HEK293 (cell line): Measurements from ENCODE around the gene ALDH16A1.

Source experiments
- CTCF ChIA-PET: fragments of 350-600 bp; formaldehyde crosslinking; extraction: SDS; loops from one replicate; lab custom pipeline; 2021; ENCODE audit warnings: antibody characterized with exemption; lab: Yijun Ruan, JAX
- POLR2A ChIA-PET: fragments of 300-600 bp; formaldehyde crosslinking; extraction: SDS; loops from one replicate; lab custom pipeline; 2020; ENCODE audit warnings: antibody characterized with exemption, inconsistent platforms; lab: Yijun Ruan, JAX
- H3K27ac ChIP-seq: fragments of 200-500 bp; sonication (Bioruptor generic); 2 replicates; pipeline ENCODE4 v1.5.1; 2014; ENCODE audit warnings: low read depth, low read length, control low read depth, inconsistent platforms; ENCODE audit errors: extremely low read depth
- H3K36me3 ChIP-seq, 2 experiments: fragments of 200-500 bp in 1 of 2; sonication (Bioruptor generic) in 1 of 2; 1 replicate in 1 of 2; 2 replicates in 1 of 2; pipeline ENCODE4 v1.5.1; 2014 to 2017; ENCODE audit warnings: inconsistent platforms in 2 of 2, low read length in 2 of 2; ENCODE audit not compliant: control insufficient read depth in 2 of 2, insufficient read depth in 1 of 2
- H3K4me1 ChIP-seq: fragments of 200-500 bp; sonication (Bioruptor generic); 2 replicates; pipeline ENCODE4 v1.5.1; 2014; ENCODE audit warnings: mild to moderate bottlenecking, low read length, inconsistent platforms; ENCODE audit not compliant: control insufficient read depth, insufficient read depth
- H3K4me3 ChIP-seq: 2 replicates; pipeline ENCODE4 v1.5.1; 2011; ENCODE audit warnings: low read depth, mild to moderate bottlenecking, control low read depth, low read length, moderate library complexity
- H3K9me3 ChIP-seq: fragments of 200-500 bp; sonication (Bioruptor generic); 2 replicates; pipeline ENCODE4 v1.5.1; 2014; ENCODE audit warnings: low read depth, low read length, inconsistent platforms; ENCODE audit not compliant: control insufficient read depth, insufficient read depth
- GLIS1 ChIP-seq: fragments of 450-650 bp; formaldehyde crosslinking; IDR thresholded peaks from 2 replicates; pipeline ENCODE4 v1.5.1; 2016; ENCODE audit warnings: missing biosample characterization, missing genetic modification characterization
- HOXC10 ChIP-seq: sonication (generic); formaldehyde crosslinking; IDR thresholded peaks from 2 replicates; pipeline ENCODE4 v1.8.1; 2023; ENCODE audit warnings: mild to moderate bottlenecking, missing genetic modification reagents
- KLF1 ChIP-seq: fragments of 450-650 bp; formaldehyde crosslinking; IDR thresholded peaks from 2 replicates; pipeline ENCODE4 v1.5.1; 2016; ENCODE audit warnings: missing biosample characterization, missing genetic modification characterization
- KLF9 ChIP-seq: fragments of 450-650 bp; formaldehyde crosslinking; IDR thresholded peaks from 2 replicates; pipeline ENCODE4 v1.5.1; 2016; ENCODE audit warnings: missing biosample characterization, missing genetic modification characterization, low read depth
- MEIS1 ChIP-seq: sonication (generic); formaldehyde crosslinking; IDR thresholded peaks from 2 replicates; pipeline ENCODE4 v1.8.1; 2022; ENCODE audit warnings: missing genetic modification reagents, mild to moderate bottlenecking, borderline replicate concordance
- PRDM1 ChIP-seq: fragments of 450-650 bp; formaldehyde crosslinking; IDR thresholded peaks from 2 replicates; pipeline ENCODE4; 2016; ENCODE audit warnings: missing biosample characterization, missing genetic modification characterization
- PRDM10 ChIP-seq: fragments of 450-650 bp; formaldehyde crosslinking; IDR thresholded peaks from 2 replicates; pipeline ENCODE4 v1.5.1; 2016; ENCODE audit warnings: missing biosample characterization, missing genetic modification characterization
- TSHZ1 ChIP-seq: fragments of 450-650 bp; formaldehyde crosslinking; IDR thresholded peaks from 2 replicates; pipeline ENCODE4 v1.5.1; 2016; ENCODE audit warnings: missing biosample characterization, missing genetic modification characterization, borderline replicate concordance
- ZBTB17 ChIP-seq: fragments of 450-650 bp; formaldehyde crosslinking; IDR thresholded peaks from 2 replicates; pipeline ENCODE4 v1.5.1; 2016; ENCODE audit warnings: missing biosample characterization, missing genetic modification characterization
- ZBTB20 ChIP-seq: fragments of 450-650 bp; formaldehyde crosslinking; IDR thresholded peaks from 2 replicates; pipeline ENCODE4 v1.5.1; 2016; ENCODE audit warnings: missing biosample characterization, missing genetic modification characterization
- ZFP3 ChIP-seq: fragments of 450-650 bp; formaldehyde crosslinking; IDR thresholded peaks from 2 replicates; pipeline ENCODE4 v1.5.1; 2016; ENCODE audit warnings: low read depth, missing biosample characterization, missing genetic modification characterization
- ZFP41 ChIP-seq: fragments of 450-650 bp; formaldehyde crosslinking; IDR thresholded peaks from 2 replicates; pipeline ENCODE4 v1.5.1; 2016; ENCODE audit warnings: missing biosample characterization, missing genetic modification characterization, borderline replicate concordance
- ZNF132 ChIP-seq: fragments of 450-650 bp; formaldehyde crosslinking; IDR thresholded peaks from 2 replicates; pipeline ENCODE4 v1.5.1; 2017; ENCODE audit warnings: missing biosample characterization, missing genetic modification characterization, borderline replicate concordance
- ZNF133 ChIP-seq: fragments of 450-650 bp; formaldehyde crosslinking; IDR thresholded peaks from 2 replicates; pipeline ENCODE4 v1.5.1; 2016; ENCODE audit warnings: missing biosample characterization, missing genetic modification characterization
- ZNF148 ChIP-seq: fragments of 450-650 bp; formaldehyde crosslinking; IDR thresholded peaks from 2 replicates; pipeline ENCODE4 v1.5.0; 2017; ENCODE audit warnings: missing biosample characterization, missing genetic modification characterization, borderline replicate concordance
- ZNF223 ChIP-seq: fragments of 450-650 bp; formaldehyde crosslinking; IDR thresholded peaks from 2 replicates; pipeline ENCODE4 v1.5.1; 2016; ENCODE audit warnings: missing biosample characterization, missing genetic modification characterization
- ZNF423 ChIP-seq: fragments of 450-650 bp; formaldehyde crosslinking; IDR thresholded peaks from 2 replicates; pipeline ENCODE4 v1.5.1; 2016; ENCODE audit warnings: missing biosample characterization, missing genetic modification characterization
- ZNF610 ChIP-seq: fragments of 450-650 bp; formaldehyde crosslinking; IDR thresholded peaks from 2 replicates; pipeline ENCODE4 v1.5.1; 2016; ENCODE audit warnings: missing biosample characterization, missing genetic modification characterization, borderline replicate concordance
- ZNF677 ChIP-seq: fragments of 450-650 bp; IDR thresholded peaks from 2 replicates; pipeline ENCODE4 v1.5.0; 2018; ENCODE audit warnings: missing biosample characterization, mild to moderate bottlenecking, missing genetic modification characterization, moderate library complexity
- ZNF707 ChIP-seq: fragments of 450-650 bp; formaldehyde crosslinking; IDR thresholded peaks from 2 replicates; pipeline ENCODE4 v1.5.1; 2016; ENCODE audit warnings: missing biosample characterization, missing genetic modification characterization
- ZNF76 ChIP-seq: fragments of 450-650 bp; formaldehyde crosslinking; IDR thresholded peaks from 2 replicates; pipeline ENCODE4; 2016; ENCODE audit warnings: low read depth, missing biosample characterization, missing genetic modification characterization, borderline replicate concordance
- ZNF768 ChIP-seq: fragments of 450-650 bp; formaldehyde crosslinking; IDR thresholded peaks from 2 replicates; pipeline ENCODE4 v1.5.1; 2018; ENCODE audit warnings: missing biosample characterization, mild to moderate bottlenecking, missing genetic modification characterization
- ZNF777 ChIP-seq: fragments of 450-650 bp; formaldehyde crosslinking; IDR thresholded peaks from 2 replicates; pipeline ENCODE4 v1.5.1; 2017; ENCODE audit warnings: missing biosample characterization, missing genetic modification characterization, borderline replicate concordance

The ALDH16A1 gene

GRCh38 chr19:49438261-49438660, 14.8 kb upstream of the ALDH16A1 start (continued):
- no peak for TF ChIP-seq TSHZ1

GRCh38 chr19:49439836-49440235, 13.2 kb upstream of the ALDH16A1 start:
- CTCF ChIA-PET: interaction anchor here (1.2 to 2.4 kb wide), 3 partner anchors 10 to 48 kb away, joined by 4 to 15 read pairs (median 5); no protein-coding TSS in a partner anchor
- H3K9me3 ChIP-seq: no peaks in the 10 kb centered on the region
- TF ChIP-seq MEIS1 (no peak), ZNF148 (tag by site-specific recombination) (no peak), ZNF707 (no peak), ZFP3 (tag by site-specific recombination) (no peak), ZNF423 (tag by site-specific recombination) (no peak), KLF9 (tag by site-specific recombination) (no peak), ZNF223 (tag by site-specific recombination) (no peak), ZNF76 (tag by site-specific recombination) (no peak), HOXC10 (no peak)
- H3K36me3 ChIP-seq: no peaks in the 10 kb centered on the region
- POLR2A ChIA-PET: interaction anchor here (0.7 to 1.0 kb wide), 3 partner anchors 12 to 48 kb away, joined by 3 read pairs; partner anchors contain the start of genes ALDH16A1 and PIH1D1
- H3K27ac ChIP-seq: no peak overlapping the region
- H3K4me3 ChIP-seq: no peak overlapping the region
- peaks cover 7% of the 10 kb centered on the region for H3K4me1 ChIP-seq

- Histone ChIP-seq H3K27ac (no peak overlapping the region), H3K36me3 (no peaks in the 10 kb centered on the region; a peak in 1 of 3 replicates), H3K4me3 (peak overlapping the region; percentile 23), H3K9me3 (no peaks in the 10 kb centered on the region), H3K4me1 (peaks cover 7% of the 10 kb centered on the region)
- ChIA-PET POLR2A (interaction anchor here (0.8 kb wide), 1 partner anchor 13 kb away, joined by 3 read pairs; the partner anchor contains the start of gene ALDH16A1), CTCF (interaction anchor here (0.6 to 2.4 kb wide), 4 partner anchors 11 to 661 kb away, joined by 3 to 15 read pairs (median 4); no protein-coding TSS in a partner anchor)
- TF ChIP-seq PRDM1 (tag by site-specific recombination) (0 out of 2 replicates have a peak, but pooled peaks have one; percentile 24), ZNF768 (tag by site-specific recombination) (0 out of 2 replicates have a peak, but pooled peaks have one; percentile 22), ZBTB20 (peak; percentile 38; the same call in 1 of the 2 replicates), PRDM10 (tag by site-specific recombination) (0 out of 2 replicates have a peak, but pooled peaks have one; percentile 26), ZNF610 (tag by site-specific recombination) (no peak), ZNF132 (no peak), ZBTB17 (tag by site-specific recombination) (peak; percentile 61), ZNF133 (no peak), ZNF777 (tag by site-specific recombination) (no peak), ZNF677 (no peak), ZFP41 (tag by site-specific recombination) (no peak), GLIS1 (tag by site-specific recombination) (peak; percentile 25; the same call in 1 of the 2 replicates), KLF1 (no peak)
These were observed 12.4 kb upstream of the ALDH16A1 start for GRCh38 chr19:49440439-49441209.
